KMS-11 (cell line): ENCODE measurements around the gene EYA3.

Source experiments
- H2AFZ ChIP-seq: fragments of 200-600 bp; sonication (generic); 2 replicates; pipeline ENCODE4 v1.6.1; 2016; ENCODE audit warnings: antibody characterized with exemption, mixed run types, low read depth
- H3K27ac ChIP-seq: fragments of 200-600 bp; sonication (generic); 2 replicates; pipeline ENCODE4 v1.6.1; 2016; ENCODE audit warnings: mild to moderate bottlenecking, mixed run types
- H3K27me3 ChIP-seq: fragments of 200-600 bp; sonication (generic); 2 replicates; pipeline ENCODE4 v1.6.1; 2017; ENCODE audit warnings: mild to moderate bottlenecking, low read depth, mixed run types, moderate library complexity; ENCODE audit not compliant: insufficient read depth
- H3K36me3 ChIP-seq: fragments of 200-600 bp; sonication (generic); 2 replicates; pipeline ENCODE4 v1.6.1; 2017; ENCODE audit warnings: mild to moderate bottlenecking, mixed run types; ENCODE audit not compliant: insufficient read depth
- H3K4me1 ChIP-seq: fragments of 200-600 bp; sonication (generic); 2 replicates; pipeline ENCODE4 v1.6.1; 2016; ENCODE audit warnings: mild to moderate bottlenecking, low read depth, mixed run types; ENCODE audit not compliant: poor library complexity, severe bottlenecking
- H3K4me2 ChIP-seq: fragments of 200-600 bp; sonication (generic); 2 replicates; pipeline ENCODE4 v1.7.0; 2016; ENCODE audit warnings: mild to moderate bottlenecking, mixed run types
- H3K4me3 ChIP-seq: fragments of 200-600 bp; sonication (generic); IDR thresholded peaks from 2 replicates; pipeline ENCODE4 v1.6.1; 2017; ENCODE audit warnings: low read depth, low read length, mixed read lengths; ENCODE audit not compliant: insufficient read depth
- H3K79me2 ChIP-seq: fragments of 200-600 bp; sonication (generic); 2 replicates; pipeline ENCODE4 v1.6.1; 2016; ENCODE audit warnings: low read depth, mixed run types; ENCODE audit not compliant: insufficient read depth
- H3K9ac ChIP-seq: fragments of 200-600 bp; sonication (generic); 2 replicates; pipeline ENCODE4 v1.6.1; 2016; ENCODE audit warnings: mild to moderate bottlenecking, mixed run types
- H4K20me1 ChIP-seq: fragments of 200-600 bp; sonication (generic); 2 replicates; pipeline ENCODE4 v1.6.1; 2016; ENCODE audit warnings: mild to moderate bottlenecking, mixed run types; ENCODE audit not compliant: insufficient read depth
- CTCF ChIP-seq: fragments of 200-600 bp; sonication (generic); conservative IDR thresholded peaks from 2 replicates; pipeline ENCODE4 v1.6.1; 2017; ENCODE audit warnings: low read depth, mild to moderate bottlenecking, antibody characterized with exemption, low read length, moderate library complexity, mixed read lengths

The EYA3 gene

GRCh38 chr1:27934818-27935549 lies 153.4 kb downstream of the EYA3 start, which contains the start of gene SMPDL3B:
SMPDL3B (plus strand) TSS chr1:27935000; CDS start chr1:27935184, 184 bp downstream.
- Histone ChIP-seq H3K4me3 (no peak within 1 kb of the TSS), H3K36me3 (no peaks in the 10 kb centered on the region), H3K9ac (no peak within 1 kb of the TSS)

GRCh38 chr1:27931759-27932158 lies 156.7 kb downstream of the EYA3 start:
- Histone ChIP-seq H4K20me1 (no peaks in the 10 kb centered on the region), H3K9ac (no peak overlapping the region)

More at GRCh38 chr1:27934818-27935549, 153.4 kb downstream of the EYA3 start, which contains the start of gene SMPDL3B:
- TF ChIP-seq CTCF, result no peak
- H3K4me1 ChIP-seq, result peaks cover 21% of the 10 kb centered on the region
- H3K27me3 ChIP-seq, result no peaks in the 10 kb centered on the region
- H3K27ac ChIP-seq, result no peak within 1 kb of the TSS
- no peaks in the 10 kb centered on the region for H4K20me1 ChIP-seq
- H3K79me2 ChIP-seq, result no peaks in the 10 kb centered on the region
- H2AFZ ChIP-seq, result no peak within 1 kb of the TSS
- H3K4me2 ChIP-seq, result no peak within 1 kb of the TSS

GRCh38 chr1:27931184-27931583 lies 157.2 kb downstream of the EYA3 start:
- Histone ChIP-seq H3K79me2 (no peaks in the 10 kb centered on the region), H3K4me2 (no peak overlapping the region), H4K20me1 (no peaks in the 10 kb centered on the region), H3K4me3 (no peak overlapping the region), H3K27ac (no peak overlapping the region), H3K9ac (no peak overlapping the region), H3K36me3 (no peaks in the 10 kb centered on the region), H3K27me3 (no peaks in the 10 kb centered on the region), H2AFZ (no peak overlapping the region), H3K4me1 (no peaks in the 10 kb centered on the region)
- no peak for TF ChIP-seq CTCF

More at GRCh38 chr1:27931759-27932158, 156.7 kb downstream of the EYA3 start:
- Histone ChIP-seq H3K79me2 (no peaks in the 10 kb centered on the region), H2AFZ (no peak overlapping the region), H3K4me1 (no peaks in the 10 kb centered on the region), H3K27me3 (no peaks in the 10 kb centered on the region), H3K4me2 (no peak overlapping the region), H3K27ac (no peak overlapping the region), H3K36me3 (no peaks in the 10 kb centered on the region), H3K4me3 (no peak overlapping the region)
- TF ChIP-seq CTCF, result no peak

- no peak overlapping the region for H2AFZ ChIP-seq
- no peak for TF ChIP-seq CTCF
- H3K27me3 ChIP-seq, result no peaks in the 10 kb centered on the region
- no peaks in the 10 kb centered on the region for H4K20me1 ChIP-seq
- no peaks in the 10 kb centered on the region for H3K36me3 ChIP-seq
- H3K4me3 ChIP-seq, result no peak overlapping the region
- H3K4me1 ChIP-seq, result no peaks in the 10 kb centered on the region
- H3K79me2 ChIP-seq, result no peaks in the 10 kb centered on the region
- H3K27ac ChIP-seq, result no peak overlapping the region
- no peak overlapping the region for H3K4me2 ChIP-seq
- H3K9ac ChIP-seq, result no peak overlapping the region
Observed at GRCh38 chr1:27928216-27928954, 160.0 kb downstream of the EYA3 start.
